K562 (cell line): ENCODE data around the gene SNX9. TPM values are rescaled to one million over a fixed set of nuclear protein-coding genes. Genes with fewer than 3 reads are reported as not detected.

Experiments used
- BRCA1 ChIP-seq, 2 experiments: fragments of 450-650 bp in 1 of 2; sonication (generic) in 1 of 2; formaldehyde crosslinking in 1 of 2; IDR thresholded peaks; 2 replicates each; pipeline versions ENCODE4 v1.5.0 to v1.6.1; 2017 to 2020; ENCODE audit warnings: mild to moderate bottlenecking in 1 of 2, missing genetic modification reagents in 1 of 2
- ELK3 ChIP-seq: fragments of 450-650 bp; formaldehyde crosslinking; IDR thresholded peaks from 2 replicates; pipeline ENCODE4 v1.4.0; 2020; ENCODE audit warnings: mild to moderate bottlenecking
- POLR2H ChIP-seq: IDR thresholded peaks from 2 replicates; pipeline ENCODE4 v1.6.1; 2016; ENCODE audit warnings: missing genetic modification characterization, low read depth, mild to moderate bottlenecking, control low read depth, missing compliant biosample characterization, moderate library complexity
- RERE ChIP-seq: sonication (generic); formaldehyde crosslinking; IDR thresholded peaks from 2 replicates; pipeline ENCODE4 v1.8.0; 2023; ENCODE audit warnings: missing genetic modification reagents, mild to moderate bottlenecking, borderline replicate concordance
- SMC3 ChIP-seq: conservative IDR thresholded peaks from 2 replicates; pipeline ENCODE4 v1.6.1; 2011; ENCODE audit warnings: low read depth, low read length, improper control_type of control experiment; ENCODE audit not compliant: insufficient read depth
- ZBTB2 ChIP-seq: fragments of 450-650 bp; IDR thresholded peaks from 2 replicates; pipeline ENCODE4 v1.6.1; 2016; ENCODE audit warnings: antibody characterized with exemption
- ZNF696 ChIP-seq: fragments of 250-450 bp; sonication (Bioruptor Pico); conservative IDR thresholded peaks from 2 replicates; pipeline ENCODE4 v1.4.0; 2020; ENCODE audit warnings: mild to moderate bottlenecking, moderate library complexity
- ZNF75A ChIP-seq: fragments of 450-650 bp; formaldehyde crosslinking; IDR thresholded peaks from 2 replicates; pipeline ENCODE4 v1.4.0; 2020; ENCODE audit warnings: mild to moderate bottlenecking
- polyA plus RNA-seq, 8 experiments: library from polyadenylated mRNA; depleted of rRNA in 4 of 8; stranded (reverse) in 5 of 8; unstranded in 3 of 8; fragments of >200 nt; fragmentation: Nextera tagmentation in 2 of 8; fragmentation: Illumina TruSeq in 1 of 8; extraction: Ambion mirVana in 2 of 8; extraction: Trizol in 1 of 8; gene quantifications; 2 replicates each; pipeline versions ENCODE4 v1.2.1 to v1.2.3, GENCODE V29; 2011 to 2014; ENCODE audit warnings: inconsistent platforms in 1 of 8, missing spikeins in 1 of 8
- total RNA-seq, 7 experiments: library from RNA; depleted of rRNA in 6 of 7; stranded (reverse); fragments of >200 nt in 6 of 7; fragmentation: Illumina TruSeq in 2 of 7; extraction: Trizol in 2 of 7; gene quantifications; 2 replicates each; pipeline versions ENCODE4 v1.2.1 to v1.2.3, GENCODE V29; 2011 to 2021; ENCODE audit warnings: low replicate concordance in 1 of 7

The SNX9 gene
- total and polyA plus RNA-seq, 9 of the 15 experiments (the other 6 are each of a cell fraction or from before 2014, with no cell fraction given), result 6.0 to 81.7 (median 57.1) TPM

GRCh38 chr6:157861184-157861583 is 38.1 kb downstream of the SNX9 start (continued):
- no peak for TF ChIP-seq RERE (CRISPR knock-in tag)
- TF ChIP-seq BRCA1 (IDR thresholded peaks at IDR 0.05), result no peak
- TF ChIP-seq BRCA1 (CRISPR knock-in tag; IDR thresholded peaks at IDR 0.05), result no peak
- no peak for TF ChIP-seq ZNF75A (CRISPR knock-in tag)
- no peak for TF ChIP-seq SMC3
- TF ChIP-seq ELK3, result no peak
- TF ChIP-seq ZBTB2, result peak; percentile 14; the same call in 1 of the 2 replicates
- 0 out of 2 replicates have a peak, but pooled peaks have one; percentile 43 for TF ChIP-seq POLR2H (tag)
- no peak for TF ChIP-seq ZNF696 (CRISPR knock-in tag)
